GM10266 (cell line): ENCODE results near the gene CNTN5.
"Not testable (repeated sequence)": the region's sequence is repeated elsewhere in the genome, so short reads cannot be mapped to it uniquely, and the experiment has no call there.

Experiments
- DNase-seq: peaks from one replicate; pipeline ENCODE4 v3.0.0; 2012; ENCODE audit errors: extremely low spot score
- TF ChIP-seq, protein P1 (sequence below): IDR thresholded peaks from 2 replicates; pipeline ENCODE4 v1.5.1; 2012; ENCODE audit warnings: mild to moderate bottlenecking, low read depth; ENCODE audit not compliant: control insufficient read depth, insufficient read depth; ENCODE audit errors: missing control alignments

Gene CNTN5

DNA sequence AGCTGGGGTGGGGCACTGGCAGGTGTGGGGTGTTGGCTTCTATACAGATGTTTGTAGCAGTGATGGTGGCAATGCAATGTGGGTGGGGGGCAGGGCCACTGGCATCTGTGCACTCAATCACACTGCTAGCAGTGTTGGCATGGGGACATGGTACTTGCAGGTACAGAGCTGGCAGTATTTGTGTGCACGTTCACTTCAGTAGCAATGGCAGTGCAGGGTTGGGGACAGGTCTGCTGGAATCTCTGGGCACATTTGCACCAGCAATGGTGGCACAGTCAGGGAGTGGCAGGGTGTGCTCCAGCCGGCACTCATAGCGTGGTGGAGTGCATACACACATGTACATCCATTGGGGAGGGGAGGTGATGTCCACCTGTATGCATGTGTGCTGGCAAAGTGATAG lies 775.2 kb downstream of the CNTN5 start:
- TF ChIP-seq, protein P1, sequence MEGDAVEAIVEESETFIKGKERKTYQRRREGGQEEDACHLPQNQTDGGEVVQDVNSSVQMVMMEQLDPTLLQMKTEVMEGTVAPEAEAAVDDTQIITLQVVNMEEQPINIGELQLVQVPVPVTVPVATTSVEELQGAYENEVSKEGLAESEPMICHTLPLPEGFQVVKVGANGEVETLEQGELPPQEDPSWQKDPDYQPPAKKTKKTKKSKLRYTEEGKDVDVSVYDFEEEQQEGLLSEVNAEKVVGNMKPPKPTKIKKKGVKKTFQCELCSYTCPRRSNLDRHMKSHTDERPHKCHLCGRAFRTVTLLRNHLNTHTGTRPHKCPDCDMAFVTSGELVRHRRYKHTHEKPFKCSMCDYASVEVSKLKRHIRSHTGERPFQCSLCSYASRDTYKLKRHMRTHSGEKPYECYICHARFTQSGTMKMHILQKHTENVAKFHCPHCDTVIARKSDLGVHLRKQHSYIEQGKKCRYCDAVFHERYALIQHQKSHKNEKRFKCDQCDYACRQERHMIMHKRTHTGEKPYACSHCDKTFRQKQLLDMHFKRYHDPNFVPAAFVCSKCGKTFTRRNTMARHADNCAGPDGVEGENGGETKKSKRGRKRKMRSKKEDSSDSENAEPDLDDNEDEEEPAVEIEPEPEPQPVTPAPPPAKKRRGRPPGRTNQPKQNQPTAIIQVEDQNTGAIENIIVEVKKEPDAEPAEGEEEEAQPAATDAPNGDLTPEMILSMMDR, result no peak
- DNase-seq, result no peak

- DNase-seq, result no peak
- TF ChIP-seq, protein P1, result no peak
These were observed 782.8 kb downstream of the CNTN5 start for GRCh38 chr11:99803501-99803900.

DNA sequence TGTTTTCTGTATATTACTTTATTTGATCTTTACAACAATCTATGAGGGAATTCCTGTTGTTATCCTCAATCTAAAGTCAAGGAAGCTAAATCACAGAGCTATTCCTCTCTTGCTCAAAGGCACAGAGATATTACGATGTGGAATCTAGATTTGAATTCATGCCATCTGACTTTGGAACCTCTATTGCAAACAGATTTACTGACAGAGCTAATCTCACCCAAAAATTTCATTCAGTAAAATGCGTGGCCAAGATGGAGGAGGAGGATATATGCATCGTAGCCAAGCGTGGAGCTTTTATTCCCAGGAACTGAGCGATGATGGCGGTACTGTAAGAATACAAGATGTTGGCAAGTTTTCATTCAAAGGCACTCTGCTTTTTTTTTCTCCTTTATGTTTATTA lies 791.8 kb downstream of the CNTN5 start:
- TF ChIP-seq, protein P1, result no peak

DNA sequence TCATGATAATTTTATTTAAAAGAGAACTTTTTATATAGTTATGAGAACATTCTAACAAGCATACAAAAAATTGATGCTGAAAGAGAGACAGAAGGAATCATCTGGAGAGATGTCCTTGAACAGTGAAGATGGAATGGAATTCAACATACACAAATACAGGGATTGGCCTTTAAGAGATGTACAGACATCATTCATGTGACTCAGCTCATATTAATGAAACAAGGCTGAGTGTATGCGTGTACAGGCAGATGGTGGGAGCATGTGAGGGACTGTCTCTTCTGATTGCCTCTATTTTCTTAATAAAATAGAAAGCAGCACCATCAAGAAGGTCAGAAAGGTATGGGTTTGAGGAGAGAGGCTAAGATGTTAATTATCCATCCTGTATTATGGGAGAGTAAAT lies 793.3 kb downstream of the CNTN5 start:
- TF ChIP-seq, protein P1, result no peak
- no peak for DNase-seq

More for the DNA sequence above, 791.8 kb downstream of the CNTN5 start:
- DNase-seq, result no peak

DNA sequence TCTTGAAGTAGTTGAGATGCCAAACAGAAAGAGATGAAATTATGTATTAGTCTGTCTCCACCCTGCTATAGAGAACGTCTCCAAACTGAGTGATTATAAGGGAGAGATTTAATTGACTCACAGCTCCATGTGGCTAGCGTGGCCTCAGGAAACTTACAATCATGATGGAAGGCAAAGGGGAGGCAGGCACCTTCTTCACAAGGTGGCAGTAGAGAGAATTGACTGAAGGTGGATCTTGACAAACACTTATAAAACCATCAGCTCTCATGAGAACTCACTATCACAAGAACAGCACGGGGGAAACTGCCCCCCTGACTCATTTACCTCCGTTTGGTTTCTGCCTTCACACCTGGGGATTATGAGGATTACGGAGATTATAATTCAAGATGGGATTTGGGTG lies 794.0 kb downstream of the CNTN5 start:
- DNase-seq, result no peak
- TF ChIP-seq, protein P1, result no peak

DNA sequence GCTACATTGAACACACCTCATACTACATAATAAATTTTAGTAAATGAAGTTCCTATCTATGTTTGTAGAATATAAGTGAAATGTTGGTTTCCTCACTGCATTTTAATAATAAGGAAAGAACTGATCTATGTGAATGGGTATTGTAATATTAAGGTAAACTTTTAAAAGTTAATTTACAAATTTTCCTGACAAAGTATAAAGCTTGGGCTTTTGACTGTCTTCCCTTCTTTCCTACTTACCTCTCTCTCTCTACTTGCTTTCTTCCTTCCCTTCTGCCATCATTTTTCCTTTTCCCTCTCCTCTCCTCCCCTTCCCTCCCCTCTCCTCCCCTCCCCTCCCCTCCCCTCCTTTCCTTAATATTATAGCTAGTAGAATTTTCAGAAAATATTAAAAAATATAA lies 798.2 kb downstream of the CNTN5 start:
- DNase-seq, result no peak
- TF ChIP-seq, protein P1, result no peak

GRCh38 chr11:99822846-99823565 lies 802.3 kb downstream of the CNTN5 start:
- TF ChIP-seq, protein P1, result no peak
- DNase-seq, result no peak

DNA sequence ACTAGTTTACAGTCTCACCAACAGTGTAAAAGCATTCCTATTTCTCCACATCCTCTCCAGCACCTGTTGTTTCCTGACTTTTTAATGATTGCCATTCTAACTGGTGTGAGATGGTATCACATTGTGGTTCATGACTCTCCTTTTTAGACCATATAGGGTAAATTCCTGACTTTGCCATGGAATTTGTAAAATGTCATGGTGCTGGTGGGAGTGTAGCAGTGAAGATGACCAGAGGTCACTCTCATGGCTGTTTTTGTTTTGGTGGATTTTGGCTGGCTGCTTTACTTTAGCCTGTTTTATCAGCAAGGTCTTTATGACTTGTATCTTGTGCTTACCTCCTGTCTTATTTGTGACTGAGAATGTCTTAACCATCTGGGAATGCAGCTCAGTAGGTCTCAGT lies 816.0 kb downstream of the CNTN5 start:
- not testable (repeated sequence) for DNase-seq
